ENCODE measurements around the gene NKAIN1.

The NKAIN1 gene

DNA sequence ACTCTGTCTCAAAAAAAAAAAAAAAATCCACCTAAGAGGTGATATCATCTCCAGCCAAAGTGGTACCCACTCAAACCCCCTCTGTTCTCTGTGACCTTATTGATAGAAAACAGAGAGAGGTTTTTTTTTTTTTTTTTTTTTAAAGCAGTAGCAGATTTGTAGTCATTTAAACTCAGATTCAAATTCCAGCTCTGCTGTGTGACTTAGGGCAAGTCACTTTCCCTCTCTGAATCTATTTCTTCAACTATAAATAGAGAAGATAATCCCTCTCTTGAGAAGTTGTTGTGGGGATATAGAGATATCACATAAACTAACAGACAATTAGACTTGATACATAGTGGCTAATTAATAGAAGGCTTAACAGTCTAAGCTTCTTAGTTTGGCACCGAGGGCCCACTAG, 48.4 kb downstream of the NKAIN1 start:
- DNase-seq (ENCODE audit: low read depth): no peak
- TF ChIP-seq, protein P1, sequence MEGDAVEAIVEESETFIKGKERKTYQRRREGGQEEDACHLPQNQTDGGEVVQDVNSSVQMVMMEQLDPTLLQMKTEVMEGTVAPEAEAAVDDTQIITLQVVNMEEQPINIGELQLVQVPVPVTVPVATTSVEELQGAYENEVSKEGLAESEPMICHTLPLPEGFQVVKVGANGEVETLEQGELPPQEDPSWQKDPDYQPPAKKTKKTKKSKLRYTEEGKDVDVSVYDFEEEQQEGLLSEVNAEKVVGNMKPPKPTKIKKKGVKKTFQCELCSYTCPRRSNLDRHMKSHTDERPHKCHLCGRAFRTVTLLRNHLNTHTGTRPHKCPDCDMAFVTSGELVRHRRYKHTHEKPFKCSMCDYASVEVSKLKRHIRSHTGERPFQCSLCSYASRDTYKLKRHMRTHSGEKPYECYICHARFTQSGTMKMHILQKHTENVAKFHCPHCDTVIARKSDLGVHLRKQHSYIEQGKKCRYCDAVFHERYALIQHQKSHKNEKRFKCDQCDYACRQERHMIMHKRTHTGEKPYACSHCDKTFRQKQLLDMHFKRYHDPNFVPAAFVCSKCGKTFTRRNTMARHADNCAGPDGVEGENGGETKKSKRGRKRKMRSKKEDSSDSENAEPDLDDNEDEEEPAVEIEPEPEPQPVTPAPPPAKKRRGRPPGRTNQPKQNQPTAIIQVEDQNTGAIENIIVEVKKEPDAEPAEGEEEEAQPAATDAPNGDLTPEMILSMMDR (IDR thresholded peaks at IDR 0.05; ENCODE audit: control insufficient read depth, extremely low read depth, insufficient read depth): no peak
- no peak overlapping the region for H3K4me3 ChIP-seq (ENCODE audit: low read depth, low read length)

DNA sequence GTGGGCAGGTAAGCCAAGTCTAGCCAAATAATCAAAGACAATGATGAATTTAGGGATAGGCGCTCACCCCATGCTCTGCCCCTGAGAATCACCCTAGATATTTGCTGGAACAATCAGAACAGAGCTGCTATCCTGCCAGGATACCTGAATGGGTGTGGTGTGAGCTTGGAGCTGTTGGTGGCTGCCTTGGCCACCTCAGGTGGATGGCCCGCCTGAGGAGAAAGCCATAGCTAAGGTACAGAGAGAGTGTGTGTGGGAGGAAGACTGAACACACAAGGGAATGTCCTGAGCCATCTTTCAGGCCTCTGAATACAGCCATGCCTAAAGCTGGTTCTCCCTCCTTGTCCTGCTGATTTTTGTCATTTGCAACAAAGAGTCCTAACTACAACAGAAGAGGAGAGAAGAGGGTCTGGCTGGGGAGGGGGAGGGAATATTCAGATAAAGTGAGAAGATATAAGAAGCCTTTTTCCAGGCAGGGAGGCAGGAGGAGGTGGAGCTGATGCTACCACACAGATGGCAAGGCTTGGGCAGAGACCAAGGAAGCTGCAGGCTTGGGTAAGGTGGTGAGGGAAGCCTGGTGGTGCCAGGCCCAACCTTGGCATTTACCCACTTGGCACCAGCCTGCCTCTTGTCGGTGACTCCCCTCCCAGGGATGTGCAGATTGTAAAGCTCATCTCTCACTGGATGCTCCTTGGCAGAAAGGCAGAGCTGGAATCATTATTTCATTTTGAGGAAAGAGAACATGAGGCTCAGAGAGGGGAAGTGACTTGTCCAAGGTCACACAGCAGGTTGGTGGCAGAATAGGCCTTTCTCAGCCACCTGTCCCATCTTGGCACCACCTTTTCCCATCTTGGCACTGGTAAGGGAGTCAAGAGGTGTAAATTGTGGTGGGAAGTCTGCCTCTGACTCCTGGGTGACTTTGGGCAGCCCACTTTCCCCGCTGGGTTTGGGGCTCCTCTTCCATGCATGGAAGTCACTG, 49.7 kb downstream of the NKAIN1 start:
- no peak overlapping the region for H3K4me3 ChIP-seq (ENCODE audit: low read depth, low read length)
- TF ChIP-seq, protein P1 (IDR thresholded peaks at IDR 0.05; ENCODE audit: control insufficient read depth, extremely low read depth, insufficient read depth): no peak
- no peak for DNase-seq (ENCODE audit: low read depth)

DNA sequence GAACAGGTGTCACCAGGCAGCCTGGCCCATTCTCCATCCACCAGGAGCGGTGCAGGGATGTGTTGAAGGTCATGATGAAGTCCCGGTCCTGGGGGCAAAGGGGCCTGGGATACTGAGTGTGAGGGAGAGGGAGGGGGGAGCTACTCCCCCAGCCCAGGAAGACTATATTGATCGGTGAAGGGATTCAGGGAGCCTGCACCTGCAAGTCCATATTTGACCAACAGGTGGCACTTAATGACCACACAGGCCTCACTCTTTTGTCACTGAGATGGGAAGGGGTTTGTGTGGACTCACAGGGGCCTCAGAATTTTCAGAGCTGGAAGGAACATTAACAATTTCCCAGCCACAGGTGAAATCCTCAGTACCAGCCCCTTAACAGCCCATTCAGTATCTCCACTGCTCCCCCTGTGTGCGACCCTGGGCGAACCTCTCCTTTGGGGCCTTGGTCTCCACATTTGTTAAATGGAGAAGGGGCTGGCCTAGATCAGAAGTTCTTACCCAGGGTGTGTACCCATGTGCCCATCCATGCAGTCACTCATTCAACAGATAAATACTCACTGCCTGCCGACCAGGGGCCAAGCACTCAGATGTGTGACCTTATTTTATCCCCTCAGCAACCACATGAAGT, 55.6 kb downstream of the NKAIN1 start:
- peak; percentile 6 for DNase-seq (ENCODE audit: low read depth)
- H3K4me3 ChIP-seq (ENCODE audit: low read depth, low read length): no peak overlapping the region
- TF ChIP-seq, protein P1 (IDR thresholded peaks at IDR 0.05; ENCODE audit: control insufficient read depth, extremely low read depth, insufficient read depth): peak; percentile 94

DNA sequence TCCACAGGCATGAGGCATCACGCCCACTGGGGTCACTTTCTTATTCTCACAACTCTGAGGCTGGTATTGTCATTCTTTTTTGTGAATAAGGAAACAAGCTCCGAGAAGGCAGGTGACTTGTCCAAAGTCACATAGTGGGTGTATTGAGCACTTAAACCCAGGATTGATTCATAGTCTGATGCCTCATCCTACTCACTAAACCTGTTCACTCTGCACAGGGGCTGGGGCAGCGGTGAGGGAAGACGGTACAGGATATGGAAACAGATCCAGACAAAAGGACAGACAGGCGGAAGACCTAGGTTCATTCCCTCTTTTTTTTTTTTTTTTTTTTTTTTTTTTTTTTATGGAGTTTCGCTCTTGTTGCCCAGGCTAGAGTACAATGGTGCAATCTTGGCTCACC, 56.6 kb downstream of the NKAIN1 start:
- DNase-seq (ENCODE audit: low read depth): no peak
- TF ChIP-seq, protein P1 (IDR thresholded peaks at IDR 0.05; ENCODE audit: control insufficient read depth, extremely low read depth, insufficient read depth): no peak
- H3K4me3 ChIP-seq (ENCODE audit: low read depth, low read length): no peak overlapping the region

DNA sequence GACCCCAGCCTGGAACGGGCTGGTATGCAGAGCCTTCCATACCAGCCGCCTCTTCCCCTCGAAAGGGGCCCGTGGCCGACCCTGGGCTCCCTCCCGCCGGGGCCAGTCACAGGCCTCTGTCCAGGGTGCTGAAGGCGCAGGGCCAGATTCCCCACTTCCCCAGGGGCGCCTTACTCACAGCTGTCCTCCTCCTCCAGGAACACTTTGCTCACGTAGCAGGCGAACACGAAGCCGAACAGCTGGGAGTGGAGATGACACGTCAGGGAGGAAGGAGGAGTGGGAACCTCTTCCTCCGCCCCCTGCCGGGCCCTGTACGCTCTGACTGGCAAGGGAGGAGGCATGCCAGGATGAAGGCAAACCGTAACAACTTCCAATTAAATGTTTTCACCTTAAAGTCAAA, 57.3 kb downstream of the NKAIN1 start:
- H3K4me3 ChIP-seq (ENCODE audit: low read depth, low read length): no peak overlapping the region
- TF ChIP-seq, protein P1 (IDR thresholded peaks at IDR 0.05; ENCODE audit: control insufficient read depth, extremely low read depth, insufficient read depth): peak; percentile 13; the same call in 1 of the 2 replicates
- peak; percentile 40 for DNase-seq (ENCODE audit: low read depth)

DNA sequence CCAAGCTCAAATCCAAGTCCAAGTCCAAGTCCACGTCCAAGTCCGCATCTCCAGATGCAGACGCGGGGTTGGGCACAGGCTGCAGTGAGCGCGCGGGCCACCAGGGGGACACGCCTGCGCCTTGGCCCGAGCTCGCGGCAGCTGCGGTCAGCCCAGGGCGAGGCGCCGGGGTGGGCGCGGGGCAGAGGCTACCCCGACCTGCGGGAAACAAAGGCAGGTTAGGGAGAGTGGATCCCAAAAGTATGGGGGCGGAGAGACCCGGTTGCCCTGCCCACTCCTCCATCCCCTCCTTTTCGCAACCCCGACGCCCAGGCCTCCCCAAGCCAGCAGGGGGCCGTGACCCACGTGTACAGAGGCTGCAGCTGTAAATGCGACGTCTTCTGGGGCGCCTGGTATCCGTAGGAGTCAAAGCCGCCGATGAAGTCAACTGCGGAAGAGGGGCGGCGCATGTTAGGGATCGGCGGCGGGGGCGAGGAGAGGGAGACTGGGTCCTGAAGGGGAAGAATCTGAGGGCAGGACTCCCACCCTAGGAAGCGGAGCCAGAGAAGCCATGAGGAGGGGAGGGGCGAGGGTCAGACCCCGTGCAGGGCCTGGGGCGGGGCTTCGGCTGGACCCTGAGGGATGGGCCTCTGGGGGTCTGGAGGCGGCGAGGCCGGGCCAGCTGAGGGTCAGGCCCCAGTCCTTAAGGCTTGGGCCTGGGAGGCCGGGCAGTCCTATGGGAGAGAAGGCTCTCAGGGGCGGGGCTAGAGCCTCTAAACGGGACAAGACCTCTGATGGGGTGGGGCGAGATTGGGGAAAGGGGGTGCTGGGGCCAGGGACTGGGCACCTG, 58.0 kb downstream of the NKAIN1 start:
- H3K4me3 ChIP-seq (ENCODE audit: low read depth, low read length): no peak overlapping the region
- no peak for DNase-seq (ENCODE audit: low read depth)

More for the DNA sequence above, 58.0 kb downstream of the NKAIN1 start:
- TF ChIP-seq, protein P1 (IDR thresholded peaks at IDR 0.05; ENCODE audit: control insufficient read depth, extremely low read depth, insufficient read depth): peak; percentile 26; the same call in 1 of the 2 replicates

Measured in LNCaP clone FGC (cell line).